ENCODE measurements around the gene LARGE1.

Gene LARGE1

DNA sequence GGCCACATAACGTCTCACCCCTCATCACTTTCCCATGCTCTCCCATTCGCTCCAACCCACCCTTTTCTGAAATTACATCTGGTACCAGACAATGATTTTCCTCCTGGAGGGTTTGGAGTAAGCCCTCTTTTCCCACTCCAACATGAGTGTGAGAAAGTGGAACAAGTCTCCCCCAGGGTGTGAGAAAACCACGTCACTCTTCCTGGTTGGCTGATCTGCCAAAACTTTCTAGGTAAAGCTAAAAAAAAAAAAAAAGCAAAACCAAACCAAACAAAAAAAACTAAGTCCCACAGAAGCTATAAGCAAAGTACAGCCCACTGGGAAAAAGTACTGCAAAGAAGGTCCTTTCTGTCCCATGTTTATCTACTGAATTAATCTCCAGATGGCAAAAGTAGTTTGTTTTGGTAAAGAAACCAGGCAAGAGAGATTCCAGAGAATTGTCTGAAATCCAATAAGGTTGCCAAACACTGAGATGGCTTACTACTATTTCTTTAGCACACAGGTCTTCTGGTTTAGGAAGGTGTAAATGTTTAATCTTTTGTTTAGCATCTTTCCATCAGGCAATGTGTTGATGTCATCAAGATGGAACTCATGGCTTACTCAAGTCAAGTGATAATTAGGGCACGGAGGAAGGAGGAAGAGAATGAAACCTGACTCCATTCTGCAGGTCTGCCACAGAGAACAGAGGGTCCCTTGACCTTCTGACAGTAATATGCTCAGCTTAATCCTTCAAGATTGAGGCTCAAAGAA lies 395.6 kb downstream of the LARGE1 start:
- no peak for TF ChIP-seq ZFX (IDR thresholded peaks at IDR 0.05; ENCODE audit: borderline replicate concordance)
- TF ChIP-seq, protein P1, sequence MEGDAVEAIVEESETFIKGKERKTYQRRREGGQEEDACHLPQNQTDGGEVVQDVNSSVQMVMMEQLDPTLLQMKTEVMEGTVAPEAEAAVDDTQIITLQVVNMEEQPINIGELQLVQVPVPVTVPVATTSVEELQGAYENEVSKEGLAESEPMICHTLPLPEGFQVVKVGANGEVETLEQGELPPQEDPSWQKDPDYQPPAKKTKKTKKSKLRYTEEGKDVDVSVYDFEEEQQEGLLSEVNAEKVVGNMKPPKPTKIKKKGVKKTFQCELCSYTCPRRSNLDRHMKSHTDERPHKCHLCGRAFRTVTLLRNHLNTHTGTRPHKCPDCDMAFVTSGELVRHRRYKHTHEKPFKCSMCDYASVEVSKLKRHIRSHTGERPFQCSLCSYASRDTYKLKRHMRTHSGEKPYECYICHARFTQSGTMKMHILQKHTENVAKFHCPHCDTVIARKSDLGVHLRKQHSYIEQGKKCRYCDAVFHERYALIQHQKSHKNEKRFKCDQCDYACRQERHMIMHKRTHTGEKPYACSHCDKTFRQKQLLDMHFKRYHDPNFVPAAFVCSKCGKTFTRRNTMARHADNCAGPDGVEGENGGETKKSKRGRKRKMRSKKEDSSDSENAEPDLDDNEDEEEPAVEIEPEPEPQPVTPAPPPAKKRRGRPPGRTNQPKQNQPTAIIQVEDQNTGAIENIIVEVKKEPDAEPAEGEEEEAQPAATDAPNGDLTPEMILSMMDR (IDR thresholded peaks at IDR 0.05) = no peak
- no peak overlapping the region for H3K27ac ChIP-seq

DNA sequence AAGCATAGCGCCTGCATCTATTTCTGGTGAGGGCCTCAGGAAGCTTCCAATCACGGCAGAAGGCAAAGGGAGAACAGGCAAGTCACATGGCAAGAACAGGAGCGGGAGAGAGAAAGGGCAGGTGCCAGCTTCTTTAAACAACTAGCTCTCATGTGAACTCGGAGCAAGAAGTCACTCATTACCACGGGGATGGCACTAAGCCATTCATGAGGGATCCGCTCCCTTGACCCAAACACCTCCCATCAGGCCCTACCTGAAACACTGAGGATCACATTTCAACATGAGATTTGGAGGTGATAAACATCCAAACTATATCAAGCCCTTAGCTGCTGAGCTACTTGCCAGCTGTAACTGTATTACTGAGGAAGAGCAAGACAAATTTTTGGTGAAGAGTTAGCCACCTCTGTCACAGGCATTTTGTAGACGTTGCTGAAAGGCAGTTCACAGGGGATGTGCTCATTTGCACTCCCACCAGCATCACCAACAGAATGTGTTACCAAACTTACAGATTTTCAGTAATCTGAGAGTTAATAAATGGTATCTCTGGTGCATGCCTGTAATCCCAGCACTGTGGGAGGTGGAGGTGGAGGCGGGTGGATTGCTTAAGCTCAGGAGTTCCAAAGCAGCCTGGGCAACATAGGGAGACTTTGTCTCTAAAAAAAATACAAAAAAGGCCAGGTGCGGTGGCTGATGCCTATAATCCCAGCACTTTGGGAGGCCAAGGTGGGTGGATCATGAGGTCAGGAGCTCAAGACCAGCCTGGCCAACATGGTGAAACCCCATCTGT lies 398.2 kb downstream of the LARGE1 start:
- TF ChIP-seq, protein P1 (IDR thresholded peaks at IDR 0.05) = no peak
- TF ChIP-seq ZFX (IDR thresholded peaks at IDR 0.05; ENCODE audit: borderline replicate concordance) = no peak
- H3K27ac ChIP-seq = no peak overlapping the region

DNA sequence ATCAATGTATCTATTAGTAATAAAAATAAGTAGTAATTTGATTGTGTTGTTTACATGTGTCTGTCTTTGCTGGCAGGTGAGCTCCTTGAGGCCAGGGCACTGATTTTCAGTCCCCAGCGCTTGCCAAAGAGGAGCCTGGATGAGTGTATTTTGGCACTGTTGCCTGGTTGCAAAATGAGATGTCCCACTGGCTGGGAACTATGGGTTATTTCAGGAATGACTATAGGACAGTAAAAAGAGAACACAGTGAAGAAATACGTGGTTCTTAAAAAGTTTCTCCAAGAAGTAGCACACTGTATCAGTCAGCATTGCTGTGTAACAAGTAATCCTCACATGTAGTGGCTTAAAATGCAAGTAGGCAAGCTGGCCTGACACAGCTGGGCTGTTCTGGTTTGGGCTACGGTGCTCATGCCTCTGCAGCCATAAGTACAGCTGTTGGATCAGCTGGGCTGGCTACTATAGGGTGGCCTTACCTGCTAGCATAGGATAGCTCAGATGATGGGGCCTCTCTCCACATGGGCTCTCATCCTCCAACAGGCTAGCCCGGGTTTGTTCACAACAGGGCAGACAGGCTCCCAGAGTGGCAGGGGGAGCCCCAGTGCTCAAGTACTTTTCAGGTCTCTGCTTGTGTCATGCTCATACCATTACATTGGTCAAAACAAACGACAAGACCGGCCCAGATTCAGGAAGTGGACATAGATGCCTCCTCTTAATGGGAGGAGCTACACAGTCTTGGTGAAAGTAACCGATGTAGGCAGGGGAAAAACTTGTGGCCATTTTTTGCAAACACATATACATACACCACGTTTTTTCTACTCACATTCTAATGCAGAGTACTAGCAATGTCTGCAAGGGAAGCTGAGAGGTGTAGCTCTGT lies 399.1 kb downstream of the LARGE1 start:
- H3K27ac ChIP-seq = no peak overlapping the region
- TF ChIP-seq, protein P1 (IDR thresholded peaks at IDR 0.05) = no peak
- no peak for TF ChIP-seq ZFX (IDR thresholded peaks at IDR 0.05; ENCODE audit: borderline replicate concordance)

GRCh38 chr22:33519974-33520903 lies 400.0 kb downstream of the LARGE1 start:
- no peak for TF ChIP-seq ZFX (IDR thresholded peaks at IDR 0.05; ENCODE audit: borderline replicate concordance)
- TF ChIP-seq, protein P1 (IDR thresholded peaks at IDR 0.05) = no peak
- no peak overlapping the region for H3K27ac ChIP-seq

- H3K27ac ChIP-seq = no peak overlapping the region
- TF ChIP-seq, protein P1 (IDR thresholded peaks at IDR 0.05) = peak; percentile 67
- TF ChIP-seq ZFX (IDR thresholded peaks at IDR 0.05; ENCODE audit: borderline replicate concordance) = no peak
These were observed 401.0 kb downstream of the LARGE1 start for GRCh38 chr22:33519071-33519973.
